Transverse colon (tissue), 4 donors: ENCODE results near the gene PPM1D.

Experiments used
- POLR2A ChIP-seq: fragments of 450-650 bp; IDR thresholded peaks from one replicate; pipeline ENCODE4 v1.6.1; 2016; ENCODE audit warnings: antibody characterized with exemption, mild to moderate bottlenecking, moderate library complexity
- POLR2AphosphoS5 ChIP-seq, 3 donors: sonication (generic); formaldehyde crosslinking; IDR thresholded peaks; one replicate each; pipeline ENCODE4 v1.6.1; 2016; ENCODE audit warnings: antibody characterized with exemption in 3 of 3
- TF ChIP-seq, protein P1 (sequence below), 5 experiments: fragments of 200-600 bp in 3 of 5; fragments of 450-650 bp in 2 of 5; sonication (generic) in 3 of 5; IDR thresholded peaks; 1 replicate in 2 of 5; 2 replicates in 3 of 5; pipeline ENCODE4 v1.5.1; 2016 to 2017; ENCODE audit warnings: antibody characterized with exemption in 5 of 5, inconsistent platforms in 3 of 5, mild to moderate bottlenecking in 2 of 5, moderate library complexity in 1 of 5

DNA sequence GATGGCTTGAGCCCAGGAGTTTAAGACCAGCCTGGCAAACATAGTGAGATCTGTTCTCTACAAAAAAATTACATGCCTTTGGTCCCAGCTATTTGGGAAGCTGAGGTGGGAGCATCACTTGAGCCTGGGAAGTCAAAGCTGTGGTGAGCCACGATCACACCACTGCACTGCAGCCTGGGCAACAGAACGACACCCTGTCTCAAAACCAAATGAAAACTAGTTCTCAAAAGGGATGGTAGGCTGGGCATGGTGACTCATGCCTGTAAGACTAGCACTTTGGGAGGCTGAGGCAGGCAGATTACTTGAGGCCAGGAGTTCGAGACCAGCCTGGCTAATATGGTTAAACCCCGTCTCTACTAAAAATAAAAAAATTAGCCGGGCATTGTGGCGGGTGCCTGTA lies 31.1 kb downstream of the PPM1D start:
- TF ChIP-seq, protein P1, sequence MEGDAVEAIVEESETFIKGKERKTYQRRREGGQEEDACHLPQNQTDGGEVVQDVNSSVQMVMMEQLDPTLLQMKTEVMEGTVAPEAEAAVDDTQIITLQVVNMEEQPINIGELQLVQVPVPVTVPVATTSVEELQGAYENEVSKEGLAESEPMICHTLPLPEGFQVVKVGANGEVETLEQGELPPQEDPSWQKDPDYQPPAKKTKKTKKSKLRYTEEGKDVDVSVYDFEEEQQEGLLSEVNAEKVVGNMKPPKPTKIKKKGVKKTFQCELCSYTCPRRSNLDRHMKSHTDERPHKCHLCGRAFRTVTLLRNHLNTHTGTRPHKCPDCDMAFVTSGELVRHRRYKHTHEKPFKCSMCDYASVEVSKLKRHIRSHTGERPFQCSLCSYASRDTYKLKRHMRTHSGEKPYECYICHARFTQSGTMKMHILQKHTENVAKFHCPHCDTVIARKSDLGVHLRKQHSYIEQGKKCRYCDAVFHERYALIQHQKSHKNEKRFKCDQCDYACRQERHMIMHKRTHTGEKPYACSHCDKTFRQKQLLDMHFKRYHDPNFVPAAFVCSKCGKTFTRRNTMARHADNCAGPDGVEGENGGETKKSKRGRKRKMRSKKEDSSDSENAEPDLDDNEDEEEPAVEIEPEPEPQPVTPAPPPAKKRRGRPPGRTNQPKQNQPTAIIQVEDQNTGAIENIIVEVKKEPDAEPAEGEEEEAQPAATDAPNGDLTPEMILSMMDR (IDR thresholded peaks at IDR 0.05), result no peak
- no peak for TF ChIP-seq POLR2AphosphoS5 (IDR thresholded peaks at IDR 0.05)
- TF ChIP-seq POLR2A, result no peak
